KMS-11 (cell line): ENCODE results near the gene HDAC4.

Experiments
- H2AFZ ChIP-seq: fragments of 200-600 bp; sonication (generic); 2 replicates; pipeline ENCODE4 v1.6.1; 2016; ENCODE audit warnings: antibody characterized with exemption, mixed run types, low read depth
- H3K27ac ChIP-seq: fragments of 200-600 bp; sonication (generic); 2 replicates; pipeline ENCODE4 v1.6.1; 2016; ENCODE audit warnings: mild to moderate bottlenecking, mixed run types
- H3K27me3 ChIP-seq: fragments of 200-600 bp; sonication (generic); 2 replicates; pipeline ENCODE4 v1.6.1; 2017; ENCODE audit warnings: mild to moderate bottlenecking, low read depth, mixed run types, moderate library complexity; ENCODE audit not compliant: insufficient read depth
- H3K36me3 ChIP-seq: fragments of 200-600 bp; sonication (generic); 2 replicates; pipeline ENCODE4 v1.6.1; 2017; ENCODE audit warnings: mild to moderate bottlenecking, mixed run types; ENCODE audit not compliant: insufficient read depth
- H3K4me1 ChIP-seq: fragments of 200-600 bp; sonication (generic); 2 replicates; pipeline ENCODE4 v1.6.1; 2016; ENCODE audit warnings: mild to moderate bottlenecking, low read depth, mixed run types; ENCODE audit not compliant: poor library complexity, severe bottlenecking
- H3K4me2 ChIP-seq: fragments of 200-600 bp; sonication (generic); 2 replicates; pipeline ENCODE4 v1.7.0; 2016; ENCODE audit warnings: mild to moderate bottlenecking, mixed run types
- H3K4me3 ChIP-seq: fragments of 200-600 bp; sonication (generic); IDR thresholded peaks from 2 replicates; pipeline ENCODE4 v1.6.1; 2017; ENCODE audit warnings: low read depth, low read length, mixed read lengths; ENCODE audit not compliant: insufficient read depth
- H3K79me2 ChIP-seq: fragments of 200-600 bp; sonication (generic); 2 replicates; pipeline ENCODE4 v1.6.1; 2016; ENCODE audit warnings: low read depth, mixed run types; ENCODE audit not compliant: insufficient read depth
- H3K9ac ChIP-seq: fragments of 200-600 bp; sonication (generic); 2 replicates; pipeline ENCODE4 v1.6.1; 2016; ENCODE audit warnings: mild to moderate bottlenecking, mixed run types
- H4K20me1 ChIP-seq: fragments of 200-600 bp; sonication (generic); 2 replicates; pipeline ENCODE4 v1.6.1; 2016; ENCODE audit warnings: mild to moderate bottlenecking, mixed run types; ENCODE audit not compliant: insufficient read depth
- TF ChIP-seq, protein P1 (sequence below): fragments of 200-600 bp; sonication (generic); conservative IDR thresholded peaks from 2 replicates; pipeline ENCODE4 v1.6.1; 2017; ENCODE audit warnings: low read depth, mild to moderate bottlenecking, antibody characterized with exemption, low read length, moderate library complexity, mixed read lengths

HDAC4 gene

DNA sequence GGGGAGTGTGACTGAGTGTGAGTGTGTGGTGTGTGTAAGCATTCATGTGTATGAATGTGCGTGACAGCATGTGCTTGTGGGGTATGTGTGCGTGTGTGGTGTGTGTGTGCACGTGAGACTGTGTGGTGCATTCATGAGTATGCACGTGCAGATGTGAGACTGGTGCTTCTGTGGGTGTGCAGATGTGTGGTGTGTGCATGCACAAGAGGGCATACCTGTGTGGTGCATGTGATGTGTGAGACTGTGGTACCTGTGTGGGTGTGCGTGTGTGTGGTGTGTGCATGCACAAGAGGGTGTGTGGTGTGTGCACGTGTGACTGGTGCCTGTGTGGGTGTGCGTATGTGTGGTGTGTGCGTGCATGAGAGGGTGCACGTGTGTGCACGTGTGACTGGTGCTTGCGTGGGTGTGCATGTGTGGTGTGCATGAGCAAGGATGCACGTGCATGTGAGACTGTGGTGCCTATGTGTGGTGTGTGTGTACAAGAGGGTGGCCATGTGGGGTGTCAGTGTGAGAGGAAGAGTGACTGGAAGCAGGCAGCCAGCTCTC, 339.6 kb downstream of the HDAC4 start:
- Histone ChIP-seq H3K27ac (no peak overlapping the region), H3K4me1 (no peaks in the 10 kb centered on the region), H3K9ac (no peak overlapping the region), H3K4me2 (no peak overlapping the region), H3K27me3 (no peaks in the 10 kb centered on the region), H3K36me3 (no peaks in the 10 kb centered on the region), H2AFZ (no peak overlapping the region), H3K4me3 (no peak overlapping the region), H4K20me1 (no peaks in the 10 kb centered on the region), H3K79me2 (no peaks in the 10 kb centered on the region)
- TF ChIP-seq, protein P1, sequence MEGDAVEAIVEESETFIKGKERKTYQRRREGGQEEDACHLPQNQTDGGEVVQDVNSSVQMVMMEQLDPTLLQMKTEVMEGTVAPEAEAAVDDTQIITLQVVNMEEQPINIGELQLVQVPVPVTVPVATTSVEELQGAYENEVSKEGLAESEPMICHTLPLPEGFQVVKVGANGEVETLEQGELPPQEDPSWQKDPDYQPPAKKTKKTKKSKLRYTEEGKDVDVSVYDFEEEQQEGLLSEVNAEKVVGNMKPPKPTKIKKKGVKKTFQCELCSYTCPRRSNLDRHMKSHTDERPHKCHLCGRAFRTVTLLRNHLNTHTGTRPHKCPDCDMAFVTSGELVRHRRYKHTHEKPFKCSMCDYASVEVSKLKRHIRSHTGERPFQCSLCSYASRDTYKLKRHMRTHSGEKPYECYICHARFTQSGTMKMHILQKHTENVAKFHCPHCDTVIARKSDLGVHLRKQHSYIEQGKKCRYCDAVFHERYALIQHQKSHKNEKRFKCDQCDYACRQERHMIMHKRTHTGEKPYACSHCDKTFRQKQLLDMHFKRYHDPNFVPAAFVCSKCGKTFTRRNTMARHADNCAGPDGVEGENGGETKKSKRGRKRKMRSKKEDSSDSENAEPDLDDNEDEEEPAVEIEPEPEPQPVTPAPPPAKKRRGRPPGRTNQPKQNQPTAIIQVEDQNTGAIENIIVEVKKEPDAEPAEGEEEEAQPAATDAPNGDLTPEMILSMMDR: no peak

DNA sequence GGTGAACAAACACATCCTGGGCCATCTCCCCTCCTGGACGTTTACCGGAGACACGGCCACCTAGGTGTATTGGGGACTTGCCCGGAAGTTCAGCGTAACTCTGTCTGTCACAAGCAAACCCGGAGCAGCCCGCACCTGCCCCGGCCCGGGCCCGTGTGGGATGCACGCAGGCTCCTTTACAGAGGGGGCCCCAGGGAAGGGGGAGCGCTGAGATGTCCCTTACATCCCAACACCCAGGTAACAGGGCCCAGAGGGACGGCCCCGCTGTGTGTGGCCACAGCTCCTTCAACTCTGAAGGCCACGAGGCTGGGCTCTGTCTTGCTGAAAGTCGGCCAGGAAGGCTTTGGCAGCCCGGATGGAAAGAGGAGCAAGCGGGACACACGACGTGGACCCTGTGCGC, 340.1 kb downstream of the HDAC4 start:
- no peak overlapping the region for H3K4me2 ChIP-seq
- H3K27me3 ChIP-seq: no peaks in the 10 kb centered on the region
- H3K36me3 ChIP-seq: no peaks in the 10 kb centered on the region
- H3K27ac ChIP-seq: no peak overlapping the region
- no peaks in the 10 kb centered on the region for H4K20me1 ChIP-seq
- no peaks in the 10 kb centered on the region for H3K79me2 ChIP-seq
- no peak overlapping the region for H3K4me3 ChIP-seq
- H3K4me1 ChIP-seq: no peaks in the 10 kb centered on the region
- no peak overlapping the region for H2AFZ ChIP-seq
- no peak overlapping the region for H3K9ac ChIP-seq
- TF ChIP-seq, protein P1: no peak

DNA sequence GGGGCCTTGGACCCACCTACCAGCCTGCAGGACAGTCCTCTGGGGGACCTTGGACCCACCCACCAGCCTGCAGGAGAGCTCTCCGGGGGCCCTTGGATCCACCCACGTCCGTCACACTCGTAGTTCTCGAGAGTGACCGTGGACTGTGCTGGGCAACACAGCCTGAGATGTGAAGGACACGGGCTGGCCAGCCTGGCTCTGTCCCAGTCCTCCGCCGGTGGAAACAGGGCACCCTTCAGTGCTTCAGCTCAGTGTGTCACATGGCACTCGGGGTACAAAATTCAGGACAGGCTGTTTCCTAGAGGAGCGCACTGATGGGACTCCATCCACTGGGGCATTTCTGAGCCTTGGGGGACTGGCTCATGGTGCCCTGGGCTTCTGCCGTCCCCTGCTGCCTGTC, 341.0 kb downstream of the HDAC4 start:
- Histone ChIP-seq H4K20me1 (no peaks in the 10 kb centered on the region), H3K4me1 (no peaks in the 10 kb centered on the region), H3K79me2 (no peaks in the 10 kb centered on the region), H3K36me3 (no peaks in the 10 kb centered on the region), H3K27me3 (no peaks in the 10 kb centered on the region), H3K4me2 (no peak overlapping the region), H3K27ac (no peak overlapping the region), H3K4me3 (no peak overlapping the region), H3K9ac (no peak overlapping the region), H2AFZ (no peak overlapping the region)
- TF ChIP-seq, protein P1: no peak

DNA sequence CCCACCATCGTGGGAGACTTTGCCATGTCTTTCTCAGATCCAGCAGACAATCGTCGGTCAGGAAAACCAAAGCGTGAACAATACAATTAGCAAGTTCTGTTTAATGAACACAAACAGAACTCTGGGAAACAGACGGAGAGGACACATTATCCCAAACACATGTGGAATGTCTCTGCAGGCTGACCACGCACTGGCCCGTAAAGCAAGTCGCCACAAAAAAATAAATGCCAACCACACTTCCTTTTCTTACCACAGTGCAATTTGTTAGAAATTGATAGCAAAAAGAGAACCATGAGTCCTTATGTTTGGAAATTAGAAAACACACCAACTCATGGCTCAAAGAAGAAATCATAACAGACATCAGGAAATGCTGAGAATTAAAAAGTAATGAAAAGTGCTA, 342.1 kb downstream of the HDAC4 start:
- TF ChIP-seq, protein P1: no peak
- H3K4me1 ChIP-seq: no peaks in the 10 kb centered on the region
- H2AFZ ChIP-seq: no peak overlapping the region
- no peaks in the 10 kb centered on the region for H3K27me3 ChIP-seq
- no peak overlapping the region for H3K27ac ChIP-seq
- no peaks in the 10 kb centered on the region for H3K36me3 ChIP-seq
- no peaks in the 10 kb centered on the region for H4K20me1 ChIP-seq
- H3K4me2 ChIP-seq: no peak overlapping the region
- H3K79me2 ChIP-seq: no peaks in the 10 kb centered on the region
- H3K9ac ChIP-seq: no peak overlapping the region
- no peak overlapping the region for H3K4me3 ChIP-seq
